ENCODE results near the gene PTPRN2. TPM values are rescaled to one million over a fixed set of nuclear protein-coding genes. Genes with fewer than 3 reads are reported as not detected.

Gene PTPRN2
- total and polyA plus RNA-seq, 2 of the 8 experiments (the other 6 are each of a cell fraction or from before 2014, with no cell fraction given): 2.6 to 4.5 TPM

DNA sequence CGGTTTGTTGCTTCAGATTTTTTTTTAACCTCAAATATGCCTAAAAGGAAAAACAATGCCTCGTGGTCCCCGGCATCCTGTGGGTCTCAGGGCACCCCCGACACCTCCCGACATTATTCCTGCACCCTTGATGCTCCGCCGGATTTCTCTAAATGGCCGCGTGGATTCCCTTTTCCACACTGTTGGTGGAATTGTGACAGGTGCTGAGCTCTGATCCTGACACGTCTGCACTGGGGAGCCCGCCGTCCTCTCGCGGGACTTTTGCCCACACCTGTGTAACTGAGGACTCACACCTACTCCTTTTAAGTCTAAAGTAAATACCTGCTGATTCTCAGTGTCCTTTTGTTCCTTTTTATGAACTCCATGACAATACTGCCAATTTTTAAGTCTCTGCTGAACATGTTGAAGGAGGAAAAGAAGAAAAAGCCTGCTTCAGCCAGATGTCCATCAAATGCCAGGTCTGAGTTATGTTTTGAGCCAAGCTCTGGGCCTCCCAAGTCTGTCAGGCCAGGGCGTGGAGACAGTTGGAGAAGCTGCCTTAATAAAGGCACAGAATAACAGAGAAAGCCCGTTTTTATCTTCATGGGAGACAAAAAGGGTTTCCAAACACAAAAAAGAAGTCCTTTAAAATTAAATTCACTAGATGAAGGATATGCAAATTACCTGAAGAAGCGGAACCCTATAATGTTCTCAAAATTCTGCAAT, 682.6 kb downstream of the PTPRN2 start:
- Histone ChIP-seq H4K20me1 (replicated peaks in 1 of 2; ENCODE audit: control insufficient read depth in 1 of 2, insufficient read depth in 2 of 2, low read length in 2 of 2) (no peaks in the 10 kb centered on the region), H3K56ac (replicated peaks; ENCODE audit: insufficient read length, low read depth, low read length) (no peak overlapping the region), H2BK12ac (ENCODE audit: low read depth, low read length) (no peak overlapping the region), H3K23me2 (ENCODE audit: low read depth, low read length) (no peaks in the 10 kb centered on the region), H2AFZ (ENCODE audit: low read length) (no peak overlapping the region), H3K23ac (ENCODE audit: insufficient read length) (no peak overlapping the region), H3K9ac (replicated peaks in 1 of 4; ENCODE audit: extremely low read depth in 1 of 4, low read depth in 3 of 4, low read length in 3 of 4) (no peak overlapping the region), H3K18ac (ENCODE audit: extremely low read depth, low read length) (no peak overlapping the region), H3K9me3 (ENCODE audit: insufficient read depth in 2 of 2, low read depth in 1 of 2, low read length in 1 of 2) (no peaks in the 10 kb centered on the region), H3K4ac (replicated peaks; ENCODE audit: insufficient read length, low read depth, low read length) (no peak overlapping the region), H3K79me2 (ENCODE audit: control insufficient read depth in 1 of 2, insufficient read depth in 2 of 2, low read length in 2 of 2) (no peaks in the 10 kb centered on the region), H2BK5ac (ENCODE audit: low read depth, low read length) (no peak overlapping the region), H3K14ac (ENCODE audit: insufficient read length) (no peak overlapping the region), H2BK15ac (ENCODE audit: low read length) (no peak overlapping the region), H4K5ac (ENCODE audit: insufficient read length, low read depth, low read length) (no peak overlapping the region), H3K4me1 (replicated peaks in 1 of 4; ENCODE audit: control insufficient read depth in 3 of 4, insufficient read depth in 4 of 4, low read length in 3 of 4) (peaks cover 7 to 21% (median 13%) of the 10 kb centered on the region in 4 experiments; a peak in 6 of 7 replicates), H3K27me3 (replicated peaks in 1 of 4; ENCODE audit: control insufficient read depth in 3 of 4, extremely low read depth in 1 of 4, insufficient read depth in 3 of 4, low read length in 3 of 4) (no peaks in the 10 kb centered on the region), H3K79me1 (ENCODE audit: low read depth, low read length) (no peaks in the 10 kb centered on the region), H3K4me3 (ENCODE audit: extremely low read depth in 1 of 4, insufficient read depth in 2 of 4, low read depth in 3 of 4, low read length in 4 of 4) (no peak overlapping the region), H4K91ac (replicated peaks; ENCODE audit: insufficient read length, low read length) (no peak overlapping the region), H2BK120ac (replicated peaks; ENCODE audit: low read depth, low read length) (no peak overlapping the region), H3K36me3 (ENCODE audit: control insufficient read depth in 2 of 4, insufficient read depth in 4 of 4, low read length in 3 of 4) (no peaks in the 10 kb centered on the region), H3K27ac (ENCODE audit: low read depth, low read length) (no peak overlapping the region), H4K8ac (ENCODE audit: extremely low read depth, insufficient read depth, low read length) (no peak overlapping the region), H3K4me2 (ENCODE audit: insufficient read depth in 1 of 2, low read depth in 2 of 2, low read length in 2 of 2) (no peak overlapping the region; a peak in 2 of 4 replicates), H2AK5ac (ENCODE audit: low read depth, low read length) (no peak overlapping the region), H2BK20ac (ENCODE audit: low read length) (no peak overlapping the region)
- FAIRE-seq (no peak), DNase-seq (ENCODE audit: low read depth in 1 of 2, low spot score in 2 of 2) (no peak)
- WGBS, 2 experiments (ENCODE audit: extremely low coverage in 1 of 2, insufficient coverage in 1 of 2, insufficient read length in 1 of 2, insufficient replicate concordance in 2 of 2, low coverage in 1 of 2, low lambda C conversion rate in 2 of 2, missing lambda C conversion rate in 1 of 2): 82% methylated on average over 15 of the region's 17 CpGs; no CpG with 5 or more reads in 1 of the 2 experiments
- ChIA-PET CTCF (ENCODE audit: partially characterized antibody) (interaction anchor here (1.5 kb wide), 1 partner anchor 450 kb away, joined by 4 read pairs; no protein-coding TSS in a partner anchor), POLR2A (ENCODE audit: partially characterized antibody) (no interaction called here)
- TF ChIP-seq SP1 (IDR thresholded peaks at IDR 0.05; ENCODE audit: low read depth, low read length): no peak
- TF ChIP-seq, protein P1, sequence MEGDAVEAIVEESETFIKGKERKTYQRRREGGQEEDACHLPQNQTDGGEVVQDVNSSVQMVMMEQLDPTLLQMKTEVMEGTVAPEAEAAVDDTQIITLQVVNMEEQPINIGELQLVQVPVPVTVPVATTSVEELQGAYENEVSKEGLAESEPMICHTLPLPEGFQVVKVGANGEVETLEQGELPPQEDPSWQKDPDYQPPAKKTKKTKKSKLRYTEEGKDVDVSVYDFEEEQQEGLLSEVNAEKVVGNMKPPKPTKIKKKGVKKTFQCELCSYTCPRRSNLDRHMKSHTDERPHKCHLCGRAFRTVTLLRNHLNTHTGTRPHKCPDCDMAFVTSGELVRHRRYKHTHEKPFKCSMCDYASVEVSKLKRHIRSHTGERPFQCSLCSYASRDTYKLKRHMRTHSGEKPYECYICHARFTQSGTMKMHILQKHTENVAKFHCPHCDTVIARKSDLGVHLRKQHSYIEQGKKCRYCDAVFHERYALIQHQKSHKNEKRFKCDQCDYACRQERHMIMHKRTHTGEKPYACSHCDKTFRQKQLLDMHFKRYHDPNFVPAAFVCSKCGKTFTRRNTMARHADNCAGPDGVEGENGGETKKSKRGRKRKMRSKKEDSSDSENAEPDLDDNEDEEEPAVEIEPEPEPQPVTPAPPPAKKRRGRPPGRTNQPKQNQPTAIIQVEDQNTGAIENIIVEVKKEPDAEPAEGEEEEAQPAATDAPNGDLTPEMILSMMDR (IDR thresholded peaks at IDR 0.05; ENCODE audit: control extremely low read depth in 1 of 3, insufficient read depth in 1 of 3, low read depth in 1 of 3, low read length in 3 of 3): no peak
- no peak for TF ChIP-seq BACH1 (IDR thresholded peaks at IDR 0.05; ENCODE audit: low read length)
- TF ChIP-seq SIN3A (conservative IDR thresholded peaks at IDR 0.05 in 1 of 2, IDR thresholded peaks at IDR 0.05 in 1 of 2; ENCODE audit: low read depth in 1 of 2, low read length in 2 of 2): no peak
- TF ChIP-seq CEBPB (IDR thresholded peaks at IDR 0.05; ENCODE audit: low read depth, low read length): no peak
- TF ChIP-seq RBBP5 (IDR thresholded peaks at IDR 0.05; ENCODE audit: borderline replicate concordance, low read depth, low read length): no peak
- TF ChIP-seq POLR2A (IDR thresholded peaks at IDR 0.05; ENCODE audit: control extremely low read depth in 1 of 2, low read depth in 2 of 2, low read length in 2 of 2): no peak
- no peak for TF ChIP-seq RXRA (IDR thresholded peaks at IDR 0.05; ENCODE audit: insufficient read depth, low read depth, low read length)
- no peak for TF ChIP-seq KDM5A (IDR thresholded peaks at IDR 0.05; ENCODE audit: low read length)

Measured in H1 (cell line).